K562 (cell line): Measurements from ENCODE around the gene SH3TC1. TPM values are rescaled to one million over a fixed set of nuclear protein-coding genes. Genes with fewer than 3 reads are reported as not detected.

ENCODE experiments used
- ATAC-seq: fragments of 200-7000 bp; cut with Tn5 transposase; 3 replicates; pipeline ENCODE4 v1.9.1; 2020; ENCODE audit warnings: moderate library complexity
- Bru-seq: library from RNA; stranded (reverse); fragments of 400-500 nt; gene quantifications from one replicate; lab custom pipeline; 2021; lab: Mats Ljungman, UMichigan
- BruChase-seq, 2 experiments: library from RNA; stranded (reverse); fragments of 400-500 nt; gene quantifications; one replicate each; lab custom pipeline; 2021; lab: Mats Ljungman, UMichigan
- BruUV-seq: library from RNA; stranded (reverse); fragments of 400-500 nt; replicated peaks from 2 replicates; lab custom pipeline; 2021; lab: Mats Ljungman, UMichigan
- CTCF ChIA-PET: fragments of 300-600 bp; formaldehyde crosslinking; extraction: SDS; loops from one replicate; lab custom pipeline; 2021; ENCODE audit warnings: low intra/inter-chr PET ratio; lab: Yijun Ruan, JAX
- POLR2A ChIA-PET: fragments of 300-600, 350-650 bp; sonication (Branson Sonifier 250); formaldehyde crosslinking; extraction: SDS; loops from one replicate; lab custom pipeline; 2021; ENCODE audit warnings: antibody characterized with exemption, inconsistent platforms; lab: Yijun Ruan, JAX
- DNase-seq, 4 experiments: peaks; one replicate each; pipeline versions ENCODE4 v3.0.0 to v3.0.0-alpha.2; 2011 to 2018; ENCODE audit warnings: low spot score in 3 of 4, mixed read lengths in 3 of 4; ENCODE audit errors: extremely low read depth in 1 of 4
- FAIRE-seq: peaks from 2 replicates; lab custom pipeline; 2011; peaks lifted over from hg19 to GRCh38; lab: Jason Lieb, UNC
- H2AFZ ChIP-seq: 2 replicates; pipeline ENCODE4 v1.6.0; 2011; ENCODE audit warnings: low read depth, low read length, control low read depth, inconsistent platforms
- H3K27ac ChIP-seq: fragments of 200-600 bp; 3 replicates; pipeline ENCODE4 v1.8.0; 2011; ENCODE audit warnings: low read depth, mild to moderate bottlenecking, control low read depth, inconsistent platforms, low read length, moderate library complexity, mixed read lengths; ENCODE audit errors: extremely low read depth
- H3K27me3 ChIP-seq, 2 experiments: fragments of 300-600 bp in 1 of 2; 2 replicates in 1 of 2; 3 replicates in 1 of 2; pipeline versions ENCODE4 v1.6.0 to v1.8.0; 2011; ENCODE audit warnings: inconsistent platforms in 2 of 2, low read length in 2 of 2, mild to moderate bottlenecking in 1 of 2, mixed read lengths in 1 of 2, moderate library complexity in 1 of 2; ENCODE audit not compliant: control insufficient read depth in 2 of 2, insufficient read depth in 2 of 2
- H3K36me3 ChIP-seq: fragments of 300-600 bp; 3 replicates; pipeline ENCODE4 v1.8.0; 2011; ENCODE audit warnings: mild to moderate bottlenecking, low read length, inconsistent platforms; ENCODE audit not compliant: control insufficient read depth, insufficient read depth
- H3K4me1 ChIP-seq, 2 experiments: fragments of 200-600 bp in 1 of 2; replicated peaks in 1 of 2; 2 replicates in 1 of 2; 3 replicates in 1 of 2; pipeline versions ENCODE4 v1.5.1 to v1.8.0; 2011; ENCODE audit warnings: inconsistent platforms in 2 of 2, low read length in 2 of 2, mild to moderate bottlenecking in 1 of 2, mixed read lengths in 1 of 2, moderate library complexity in 1 of 2; ENCODE audit not compliant: control insufficient read depth in 2 of 2, insufficient read depth in 2 of 2
- H3K4me2 ChIP-seq: 2 replicates; pipeline ENCODE4 v1.6.1; 2011; ENCODE audit warnings: low read length, control low read depth, inconsistent platforms, mixed read lengths; ENCODE audit not compliant: insufficient read depth
- H3K4me3 ChIP-seq: fragments of 200-600 bp; sonication (generic), shearing (Covaris generic); 2 replicates; pipeline ENCODE4 v1.5.1; 2016; ENCODE audit warnings: control low read depth, inconsistent platforms
- H3K79me2 ChIP-seq: fragments of 200-600 bp; 3 replicates; pipeline ENCODE4 v1.8.0; 2011; ENCODE audit warnings: low read length, inconsistent platforms; ENCODE audit not compliant: control insufficient read depth, insufficient read depth
- H3K9ac ChIP-seq, 2 experiments: 2 replicates each; pipeline versions ENCODE4 v1.6.0 to v1.6.1; 2011; ENCODE audit warnings: low read depth in 2 of 2, low read length in 2 of 2, control low read depth in 1 of 2, inconsistent platforms in 1 of 2, mild to moderate bottlenecking in 1 of 2, mixed read lengths in 1 of 2; ENCODE audit not compliant: insufficient read depth in 1 of 2
- H3K9me1 ChIP-seq: one replicate; pipeline ENCODE4 v1.6.0; 2011; ENCODE audit warnings: inconsistent platforms, mild to moderate bottlenecking, low read length, moderate library complexity; ENCODE audit not compliant: control insufficient read depth, insufficient read depth
- H3K9me3 ChIP-seq: replicated peaks from 2 replicates; pipeline ENCODE4 v1.5.1; 2011; ENCODE audit warnings: low read depth, low read length, inconsistent platforms; ENCODE audit not compliant: control insufficient read depth, insufficient read depth
- H4K20me1 ChIP-seq: replicated peaks from 2 replicates; pipeline ENCODE4 v1.6.1; 2011; ENCODE audit warnings: low read length, inconsistent platforms, mixed read lengths; ENCODE audit not compliant: control insufficient read depth, insufficient read depth
- ARID4B ChIP-seq: sonication (generic); formaldehyde crosslinking; IDR thresholded peaks from 2 replicates; pipeline ENCODE4 v1.8.0; 2022; ENCODE audit warnings: mild to moderate bottlenecking, missing genetic modification reagents
- L3MBTL2 ChIP-seq: fragments of 450-650 bp; IDR thresholded peaks from 2 replicates; pipeline ENCODE4 v1.6.1; 2016; ENCODE audit warnings: mild to moderate bottlenecking, moderate library complexity
- RB1 ChIP-seq: fragments of 450-650 bp; IDR thresholded peaks from 2 replicates; pipeline ENCODE4 v1.6.1; 2017; ENCODE audit warnings: low read depth, mild to moderate bottlenecking
- ZNF24 ChIP-seq: fragments of 450-650 bp; IDR thresholded peaks from 2 replicates; pipeline ENCODE4 v1.6.1; 2016
- WGBS: fragments of 100-300 bp; shearing (Covaris generic); methylation state at CpG from one replicate; pipeline ENCODE4 v1.1.6; 2016; ENCODE audit warnings: low coverage, mixed read lengths; ENCODE audit not compliant: insufficient coverage; ENCODE audit errors: missing lambda C conversion rate; 5-methylcytosine and 5-hydroxymethylcytosine counted together
- in situ Hi-C: fragments of 300-500 bp; cut with MboI; formaldehyde crosslinking; loops from 4 replicates; pipeline ENCODE4 v1.15.0; 2018; ENCODE audit warnings: inconsistent platforms, mixed read lengths
- intact Hi-C: fragments of 100-400 bp; cut with micrococcal nuclease; formaldehyde crosslinking; loops from 2 replicates; pipeline ENCODE4 v1.14.2; 2022
- long read RNA-seq, 3 experiments: library from polyadenylated mRNA in 2 of 3; library from RNA in 1 of 3; unstranded in 2 of 3; stranded (forward) in 1 of 3; transcript quantifications; one replicate each; pipeline ENCODE4 v2.0.0, GENCODE V29; 2019 to 2022
- polyA minus RNA-seq, 3 experiments: library from RNA; depleted of rRNA, polyadenylated mRNA; stranded (reverse); fragments of >200 nt; gene quantifications; 2 replicates each; pipeline ENCODE4 v1.2.3, GENCODE V29; 2011
- polyA plus RNA-seq, 8 experiments: library from polyadenylated mRNA; depleted of rRNA in 4 of 8; stranded (reverse) in 5 of 8; unstranded in 3 of 8; fragments of >200 nt; fragmentation: Nextera tagmentation in 2 of 8; fragmentation: Illumina TruSeq in 1 of 8; extraction: Ambion mirVana in 2 of 8; extraction: Trizol in 1 of 8; gene quantifications; 2 replicates each; pipeline versions ENCODE4 v1.2.1 to v1.2.3, GENCODE V29; 2011 to 2014; ENCODE audit warnings: inconsistent platforms in 1 of 8, missing spikeins in 1 of 8
- total RNA-seq, 7 experiments: library from RNA; depleted of rRNA in 6 of 7; stranded (reverse); fragments of >200 nt in 6 of 7; fragmentation: Illumina TruSeq in 2 of 7; extraction: Trizol in 2 of 7; gene quantifications; 2 replicates each; pipeline versions ENCODE4 v1.2.1 to v1.2.3, GENCODE V29; 2011 to 2021; ENCODE audit warnings: low replicate concordance in 1 of 7
- TF ChIP-seq, protein P1 (sequence below), 2 experiments: IDR thresholded peaks; 2 replicates each; pipeline ENCODE4 v1.6.1; 2011; ENCODE audit warnings: borderline replicate concordance in 1 of 2, control low read depth in 1 of 2, low read depth in 1 of 2, low read length in 1 of 2, mild to moderate bottlenecking in 1 of 2, mixed read lengths in 1 of 2, moderate library complexity in 1 of 2; ENCODE audit not compliant: insufficient read depth in 1 of 2, insufficient read length in 1 of 2, poor library complexity in 1 of 2, severe bottlenecking in 1 of 2; ENCODE audit errors: extremely low read depth in 1 of 2

The SH3TC1 gene
- 3.2 and 16.5 TPM in 2 replicates for total RNA-seq (2011; cell fraction: chromatin; rRNA removed; ENCODE audit: low replicate concordance)
- total RNA-seq (2011; cell fraction: nucleolus; rRNA removed), result 8.8 and 11.8 TPM in 2 replicates
- total RNA-seq (2011; cell fraction: nucleoplasm; rRNA removed), result 7.0 TPM in 2 replicates
- 1.5 and 1.7 TPM in 2 replicates for total RNA-seq (2014; rRNA removed)
- 0.32 and 0.55 TPM in 2 replicates for total RNA-seq (2014; rRNA removed; fragmentation: Illumina TruSeq; extraction: Trizol)
- total RNA-seq (2015; rRNA removed; fragmentation: Illumina TruSeq; extraction: Trizol), result 0.41 and 0.51 TPM in 2 replicates
- 1.1 and 2.1 TPM in 2 replicates for total RNA-seq (2021)
- 0.38 and 0.46 TPM in 2 replicates for polyA plus RNA-seq (2011; rRNA removed)
- polyA plus RNA-seq (2011; cell fraction: cytosol; rRNA removed), result 0.44 and 0.70 TPM in 2 replicates
- 2.6 and 3.4 TPM in 2 replicates for polyA plus RNA-seq (2011; cell fraction: nucleus; rRNA removed)
- polyA plus RNA-seq (2012), result 1.2 and 19.6 TPM in 2 replicates
- polyA plus RNA-seq (2014; fragmentation: Illumina TruSeq; extraction: Trizol), result 0.46 and 0.87 TPM in 2 replicates
- under 1 TPM in 1 of 2 experiments, not detected in 1; 0.04 TPM for polyA plus RNA-seq (2014; fragmentation: Nextera tagmentation; extraction: Ambion mirVana)
- polyA plus RNA-seq (2014; rRNA removed), result 0.45 and 0.88 TPM in 2 replicates
- polyA minus RNA-seq (2011; rRNA and poly(A)+ RNA removed), result 0.18 and 0.45 TPM in 2 replicates
- 0.48 and 1.6 TPM in 2 replicates for polyA minus RNA-seq (2011; cell fraction: cytosol; rRNA and poly(A)+ RNA removed)
- 3.6 and 4.7 TPM in 2 replicates for polyA minus RNA-seq (2011; cell fraction: nucleus; rRNA and poly(A)+ RNA removed)
- percentile 35 among the genes with signal in this experiment for Bru-seq, nascent RNA
- BruChase-seq, experiment 1, labeled RNA remaining after a 2-hour chase, result percentile 35 among the genes with signal in this experiment
- percentile 41 among the genes with signal in this experiment for BruChase-seq, experiment 2, labeled RNA remaining after a 6-hour chase
- long read RNA-seq, experiment 1, result 0 reads
- long read RNA-seq, experiment 2, result 0 reads
- long read RNA-seq, experiment 3, result 0 reads

- no peaks in the 10 kb centered on the region; the same call in 1 of the 2 replicates for H4K20me1 ChIP-seq
- TF ChIP-seq ZNF24 (peak; percentile 49; the same call in 1 of the 2 replicates), L3MBTL2 (peak; percentile 73; the same call in 1 of the 2 replicates), ARID4B (CRISPR knock-in tag) (peak; percentile 71), RB1 (no peak)
- TF ChIP-seq, protein P1, sequence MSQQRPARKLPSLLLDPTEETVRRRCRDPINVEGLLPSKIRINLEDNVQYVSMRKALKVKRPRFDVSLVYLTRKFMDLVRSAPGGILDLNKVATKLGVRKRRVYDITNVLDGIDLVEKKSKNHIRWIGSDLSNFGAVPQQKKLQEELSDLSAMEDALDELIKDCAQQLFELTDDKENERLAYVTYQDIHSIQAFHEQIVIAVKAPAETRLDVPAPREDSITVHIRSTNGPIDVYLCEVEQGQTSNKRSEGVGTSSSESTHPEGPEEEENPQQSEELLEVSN (IDR thresholded peaks at IDR 0.05; ENCODE audit: borderline replicate concordance in 1 of 2, extremely low read depth in 1 of 2, insufficient read depth in 1 of 2, insufficient read length in 1 of 2, low read depth in 1 of 2, low read length in 1 of 2, poor library complexity in 1 of 2, severe bottlenecking in 1 of 2), result peak in 1 of 2 experiments; percentile 12
Measured at GRCh38 chr4:8198906-8199593, at the start of gene SH3TC1. Gene SH3TC1, plus strand, starts transcription at chr4:8199290. Its CDS starts 5,905 bp downstream, at chr4:8205195.

More at GRCh38 chr4:8198906-8199593, at the start of gene SH3TC1:
- H3K4me3 ChIP-seq, result peak within 1 kb of the TSS; percentile 11; the same call in 1 of the 2 replicates
- no TSS peak for BruUV-seq
- peak within 1 kb of the TSS; percentile 49; the same call in 1 of the 2 replicates for H2AFZ ChIP-seq
- WGBS, result 20% methylated on average over 26 of the region's 32 CpGs
- peaks cover 0 to 56% of the 10 kb centered on the region in 2 experiments; a peak in 2 of 5 replicates for H3K27me3 ChIP-seq
- no peaks in the 10 kb centered on the region for H3K9me3 ChIP-seq
- H3K79me2 ChIP-seq, result no peaks in the 10 kb centered on the region
- H3K36me3 ChIP-seq, result no peaks in the 10 kb centered on the region
- H3K27ac ChIP-seq, result no peak within 1 kb of the TSS
- intact Hi-C loops, result no loop called here
- DNase-seq (peak; percentile 58 to 70 (median 64)), ATAC-seq (peak; percentile 86), FAIRE-seq (no peak)
- 0 out of 4 replicates have a peak within 1 kb of the TSS, but pooled peaks of 1 of the 2 experiments have one; percentile 45 for H3K9ac ChIP-seq
- H3K4me1 ChIP-seq, result peaks cover 16 to 21% of the 10 kb centered on the region in 2 experiments
- POLR2A ChIA-PET, result interaction anchor here (0.6 to 1.7 kb wide), 5 partner anchors 8 to 22 kb away, joined by 3 to 5 read pairs (median 3); no protein-coding TSS in a partner anchor
- in situ Hi-C loops, result no loop called here
- H3K4me2 ChIP-seq, result peak within 1 kb of the TSS; percentile 57
- CTCF ChIA-PET, result no interaction called here
- H3K9me1 ChIP-seq, result no peaks in the 10 kb centered on the region
